DMS53 treated with DMSO at 0.1 percent for 48 hours (cell line): ENCODE results near the gene LNPK.
"Not testable (repeated sequence)": the region's sequence is repeated elsewhere in the genome, so short reads cannot be mapped to it uniquely, and the experiment has no call there.

Experiments
- DNase-seq: peaks from one replicate; lab custom pipeline; 2025; ENCODE audit not compliant: unreplicated experiment; lab: John Stamatoyannopoulos, UW

LNPK gene

GRCh38 chr2:175973373-175973772 is 28.7 kb downstream of the LNPK start:
- no peak for DNase-seq

GRCh38 chr2:175966839-175967238 is 35.2 kb downstream of the LNPK start:
- no peak for DNase-seq

- no peak for DNase-seq
Observed at GRCh38 chr2:175965773-175966172, 36.3 kb downstream of the LNPK start.

- DNase-seq: no peak
Observed at GRCh38 chr2:175964195-175964594, 37.9 kb downstream of the LNPK start.

- not testable (repeated sequence) for DNase-seq
Observed at GRCh38 chr2:175963171-175963570, 38.9 kb downstream of the LNPK start.

GRCh38 chr2:175957845-175958244 is 44.2 kb downstream of the LNPK start:
- DNase-seq: no peak

GRCh38 chr2:175955136-175955535 is 46.9 kb downstream of the LNPK start:
- DNase-seq: no peak

- DNase-seq: no peak
Observed at GRCh38 chr2:175950512-175950911, 51.6 kb downstream of the LNPK start.

GRCh38 chr2:175948191-175948590 is 53.9 kb downstream of the LNPK start:
- no peak for DNase-seq

- no peak for DNase-seq
Observed at GRCh38 chr2:175947073-175947472, 55.0 kb downstream of the LNPK start.

GRCh38 chr2:175941699-175942098 is 60.4 kb downstream of the LNPK start:
- no peak for DNase-seq

- no peak for DNase-seq
Observed at GRCh38 chr2:175937216-175937615, 64.9 kb downstream of the LNPK start.

- DNase-seq: no peak
Observed at GRCh38 chr2:175935289-175936181, 66.5 kb downstream of the LNPK start.

GRCh38 chr2:175932675-175933074 is 69.4 kb downstream of the LNPK start:
- no peak for DNase-seq

- no peak for DNase-seq
Observed at GRCh38 chr2:175931805-175932204, 70.3 kb downstream of the LNPK start.

GRCh38 chr2:175930504-175930903 is 71.6 kb downstream of the LNPK start:
- no peak for DNase-seq

- DNase-seq: no peak
Observed at GRCh38 chr2:175929850-175930249, 72.2 kb downstream of the LNPK start.

- DNase-seq: no peak
Observed at GRCh38 chr2:175926272-175926671, 75.8 kb downstream of the LNPK start.

GRCh38 chr2:175922160-175922559 is 79.9 kb downstream of the LNPK start:
- DNase-seq: no peak

GRCh38 chr2:175918935-175919334 is 83.1 kb downstream of the LNPK start:
- DNase-seq: no peak

GRCh38 chr2:175914846-175915245 is 87.2 kb downstream of the LNPK start:
- DNase-seq: no peak

- peak; percentile 61 for DNase-seq
Observed at GRCh38 chr2:175913849-175914743, 88.0 kb downstream of the LNPK start.
